Measurements from ENCODE around the gene GNAI2. TPM values are rescaled to one million over a fixed set of nuclear protein-coding genes. Genes with fewer than 3 reads are reported as not detected.
A peak's percentile ranks its signal among the peaks of the same experiment; 100 is the strongest.

GNAI2 gene
- polyA plus RNA-seq, 1 donor (not counting 4 experiments of a cell fraction or from before 2014, with no cell fraction given): 268 TPM

DNA sequence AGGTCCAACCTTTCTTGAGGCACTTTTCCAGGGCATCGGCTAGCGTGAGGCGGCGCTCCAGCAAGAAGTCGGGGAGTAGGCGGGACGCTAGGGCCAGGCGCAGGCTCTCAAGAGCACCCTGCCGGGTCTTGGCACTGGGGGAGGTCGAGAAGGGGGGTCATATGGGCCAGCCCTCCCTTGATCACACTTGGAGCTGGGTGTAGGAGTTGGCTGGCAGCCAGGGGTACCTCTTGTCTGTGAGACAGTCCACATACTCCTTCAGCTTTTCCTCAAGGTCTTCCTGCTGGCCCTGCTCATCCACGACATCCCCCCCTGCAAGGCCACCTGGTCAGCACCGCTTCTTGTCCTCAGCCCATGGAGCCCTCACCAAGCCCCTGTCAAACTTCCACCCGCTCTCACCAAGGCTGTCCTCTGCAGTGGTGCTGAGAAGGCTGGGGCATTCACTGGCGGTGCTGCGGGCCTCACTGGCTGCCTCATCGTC is 54.2 kb downstream of the GNAI2 start:
- FAIRE-seq: no peak
- Histone ChIP-seq H3K4me3 (ENCODE audit: control insufficient read depth in 2 of 3, extremely low read depth in 1 of 3, insufficient read depth in 2 of 3, low read depth in 1 of 3, low read length in 3 of 3) (peak overlapping the region in 1 of 3 experiments; percentile 44), H3K79me2 (ENCODE audit: control insufficient read depth, insufficient read depth, low read length) (peaks cover 29% of the 10 kb centered on the region), H3K27ac (ENCODE audit: control insufficient read depth, insufficient read depth, low read length) (no peak overlapping the region), H3K9ac (ENCODE audit: control insufficient read depth, extremely low read depth, insufficient read depth, low read length) (no peak overlapping the region), H3K4me2 (ENCODE audit: control insufficient read depth, extremely low read depth, insufficient read depth, low read depth, low read length) (no peak overlapping the region), H3K9me3 (ENCODE audit: control insufficient read depth, low read depth, low read length) (no peaks in the 10 kb centered on the region), H2AFZ (ENCODE audit: control insufficient read depth, low read length) (no peak overlapping the region), H3K4me1 (ENCODE audit: control insufficient read depth, extremely low read depth, insufficient read depth, low read length) (peaks cover 12% of the 10 kb centered on the region), H3K36me3 (ENCODE audit: control insufficient read depth in 2 of 2, extremely low read depth in 1 of 2, insufficient read depth in 2 of 2, low read length in 2 of 2) (peaks cover 42% of the 10 kb centered on the region in 2 experiments), H4K20me1 (ENCODE audit: control insufficient read depth, extremely low read depth, insufficient read depth, low read length) (no peaks in the 10 kb centered on the region), H3K27me3 (ENCODE audit: control insufficient read depth, extremely low read depth, insufficient read depth, low read length) (no peaks in the 10 kb centered on the region), H3K9me1 (ENCODE audit: control insufficient read depth, extremely low read depth, insufficient read depth, low read length) (no peaks in the 10 kb centered on the region)
- DNase-seq (ENCODE audit: low read depth, low spot score): no peak
- no peak for TF ChIP-seq EZH2 (IDR thresholded peaks at IDR 0.05; ENCODE audit: low read length)
- TF ChIP-seq, protein P1, sequence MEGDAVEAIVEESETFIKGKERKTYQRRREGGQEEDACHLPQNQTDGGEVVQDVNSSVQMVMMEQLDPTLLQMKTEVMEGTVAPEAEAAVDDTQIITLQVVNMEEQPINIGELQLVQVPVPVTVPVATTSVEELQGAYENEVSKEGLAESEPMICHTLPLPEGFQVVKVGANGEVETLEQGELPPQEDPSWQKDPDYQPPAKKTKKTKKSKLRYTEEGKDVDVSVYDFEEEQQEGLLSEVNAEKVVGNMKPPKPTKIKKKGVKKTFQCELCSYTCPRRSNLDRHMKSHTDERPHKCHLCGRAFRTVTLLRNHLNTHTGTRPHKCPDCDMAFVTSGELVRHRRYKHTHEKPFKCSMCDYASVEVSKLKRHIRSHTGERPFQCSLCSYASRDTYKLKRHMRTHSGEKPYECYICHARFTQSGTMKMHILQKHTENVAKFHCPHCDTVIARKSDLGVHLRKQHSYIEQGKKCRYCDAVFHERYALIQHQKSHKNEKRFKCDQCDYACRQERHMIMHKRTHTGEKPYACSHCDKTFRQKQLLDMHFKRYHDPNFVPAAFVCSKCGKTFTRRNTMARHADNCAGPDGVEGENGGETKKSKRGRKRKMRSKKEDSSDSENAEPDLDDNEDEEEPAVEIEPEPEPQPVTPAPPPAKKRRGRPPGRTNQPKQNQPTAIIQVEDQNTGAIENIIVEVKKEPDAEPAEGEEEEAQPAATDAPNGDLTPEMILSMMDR (optimal IDR thresholded peaks at IDR 0.05 in 1 of 3, IDR thresholded peaks at IDR 0.05 in 1 of 3, conservative IDR thresholded peaks at IDR 0.05 in 1 of 3; ENCODE audit: extremely low read depth in 1 of 3, insufficient read depth in 2 of 3, low read length in 3 of 3): no peak
- dilution Hi-C loops (cut with MboI; ENCODE audit: extremely low pct_ligation_motif_present, low sequenced_read_pairs): no loop called here

- peak; percentile 86 for FAIRE-seq
- Histone ChIP-seq H3K4me3 (ENCODE audit: control insufficient read depth in 2 of 3, extremely low read depth in 1 of 3, insufficient read depth in 2 of 3, low read depth in 1 of 3, low read length in 3 of 3) (peak within 1 kb of the TSS; percentile 79 to 98 (median 82)), H3K4me2 (ENCODE audit: control insufficient read depth, extremely low read depth, insufficient read depth, low read depth, low read length) (peak within 1 kb of the TSS; percentile 94), H3K9me1 (ENCODE audit: control insufficient read depth, extremely low read depth, insufficient read depth, low read length) (no peaks in the 10 kb centered on the region), H2AFZ (ENCODE audit: control insufficient read depth, low read length) (peak within 1 kb of the TSS; percentile 89), H4K20me1 (ENCODE audit: control insufficient read depth, extremely low read depth, insufficient read depth, low read length) (no peaks in the 10 kb centered on the region), H3K79me2 (ENCODE audit: control insufficient read depth, insufficient read depth, low read length) (peaks cover 29% of the 10 kb centered on the region), H3K9ac (ENCODE audit: control insufficient read depth, extremely low read depth, insufficient read depth, low read length) (peak within 1 kb of the TSS; percentile 99), H3K4me1 (ENCODE audit: control insufficient read depth, extremely low read depth, insufficient read depth, low read length) (peaks cover 12% of the 10 kb centered on the region), H3K9me3 (ENCODE audit: control insufficient read depth, low read depth, low read length) (no peaks in the 10 kb centered on the region), H3K27ac (ENCODE audit: control insufficient read depth, insufficient read depth, low read length) (peak within 1 kb of the TSS; percentile 95), H3K36me3 (ENCODE audit: control insufficient read depth in 2 of 2, extremely low read depth in 1 of 2, insufficient read depth in 2 of 2, low read length in 2 of 2) (peaks cover 29 to 37% of the 10 kb centered on the region in 2 experiments), H3K27me3 (ENCODE audit: control insufficient read depth, extremely low read depth, insufficient read depth, low read length) (no peaks in the 10 kb centered on the region)
- no peak for DNase-seq (ENCODE audit: low read depth, low spot score)
- TF ChIP-seq EZH2 (IDR thresholded peaks at IDR 0.05; ENCODE audit: low read length): no peak
- TF ChIP-seq, protein P1 (optimal IDR thresholded peaks at IDR 0.05 in 1 of 3, IDR thresholded peaks at IDR 0.05 in 1 of 3, conservative IDR thresholded peaks at IDR 0.05 in 1 of 3; ENCODE audit: extremely low read depth in 1 of 3, insufficient read depth in 2 of 3, low read length in 3 of 3): no peak
- dilution Hi-C loops (cut with MboI; ENCODE audit: extremely low pct_ligation_motif_present, low sequenced_read_pairs): no loop called here
Measured at GRCh38 chr3:50292159-50293078, 56.4 kb downstream of the GNAI2 start, which contains the start of gene IFRD2. IFRD2 (minus strand) TSS chr3:50292429; CDS start chr3:50292274, 155 bp downstream.
